BJ (cell line): ENCODE results near the gene DDAH1. TPM values are rescaled to one million over a fixed set of nuclear protein-coding genes. Genes with fewer than 3 reads are reported as not detected.

ENCODE experiments used
- CTCF ChIA-PET: fragments of 350-600 bp; formaldehyde crosslinking; extraction: SDS; loops from one replicate; lab custom pipeline; 2021; ENCODE audit warnings: antibody characterized with exemption, inconsistent platforms; lab: Yijun Ruan, JAX
- POLR2A ChIA-PET: fragments of 300-600 bp; sonication (Branson Sonifier 250); formaldehyde crosslinking; extraction: SDS; loops from one replicate; lab custom pipeline; 2021; ENCODE audit warnings: antibody characterized with exemption; lab: Charles Lee
- DNase-seq: peaks from one replicate; pipeline ENCODE4 v3.0.0-alpha.2; 2011; ENCODE audit warnings: low read depth
- H3K27me3 ChIP-seq: 2 replicates; pipeline ENCODE4 v1.6.0; 2011; ENCODE audit warnings: low read length; ENCODE audit not compliant: control insufficient read depth, insufficient read depth
- H3K36me3 ChIP-seq: 2 replicates; pipeline ENCODE4 v1.5.1; 2011; ENCODE audit warnings: low read length; ENCODE audit not compliant: control insufficient read depth, insufficient read depth
- H3K4me3 ChIP-seq: 2 replicates; pipeline ENCODE4 v1.5.1; 2011; ENCODE audit warnings: low read depth, mild to moderate bottlenecking, control low read depth, low read length
- CTCF ChIP-seq: IDR thresholded peaks from 2 replicates; pipeline ENCODE4 v1.5.1; 2011; ENCODE audit warnings: low read depth, mild to moderate bottlenecking, control low read depth, inconsistent platforms, low read length, moderate library complexity; ENCODE audit not compliant: insufficient read depth
- polyA plus RNA-seq: library from polyadenylated mRNA; depleted of rRNA; stranded (reverse); fragments of >200 nt; gene quantifications from 2 replicates; pipeline ENCODE4 v1.2.3, GENCODE V29; 2011

Gene DDAH1
- polyA plus RNA-seq, 1 experiment, result 244 TPM

DNA sequence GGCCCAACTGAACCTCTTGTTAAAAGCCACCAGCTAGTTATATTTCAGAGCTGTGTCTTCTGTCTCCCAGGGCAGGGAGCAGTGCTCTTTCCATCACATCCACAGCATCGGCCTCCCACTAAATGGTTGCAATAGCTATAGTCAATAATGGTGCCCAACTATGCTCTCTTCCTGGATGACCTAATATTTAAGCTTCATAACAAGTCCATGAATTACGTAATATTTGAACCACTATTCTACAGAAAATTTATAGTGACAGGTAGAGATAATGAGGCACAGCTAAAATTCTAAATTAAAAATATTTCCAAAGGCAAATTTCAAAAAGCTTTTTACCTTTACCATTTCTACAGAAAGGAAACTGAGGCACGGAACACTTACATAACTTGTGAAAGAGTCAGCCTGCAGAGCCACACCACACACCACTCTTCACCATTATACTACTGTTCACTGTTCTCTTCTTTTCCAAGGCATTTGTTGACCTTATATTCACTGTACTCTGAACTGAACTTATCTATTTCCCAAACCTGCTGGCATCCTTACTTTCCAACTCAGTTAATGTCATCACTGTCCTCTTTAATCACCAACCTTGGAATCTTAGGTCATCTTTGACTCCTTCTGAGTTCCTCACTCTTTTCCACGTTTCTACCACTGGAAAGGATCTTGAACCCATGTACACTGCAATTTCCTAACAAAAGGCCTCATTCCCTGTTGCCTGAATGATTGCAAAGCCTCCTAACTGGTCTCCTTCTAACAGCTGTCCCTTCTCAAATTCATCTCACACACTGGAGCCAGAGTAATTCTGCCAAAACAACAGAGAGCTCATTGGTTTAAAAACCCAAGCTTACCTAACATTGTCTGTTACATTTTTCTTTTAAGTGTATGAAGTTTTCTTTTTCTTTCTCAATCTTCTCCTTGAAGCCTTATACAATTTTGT lies 85.5 kb downstream of the DDAH1 start:
- no peaks in the 10 kb centered on the region for H3K27me3 ChIP-seq
- POLR2A ChIA-PET, result no interaction called here
- no peak overlapping the region for H3K4me3 ChIP-seq
- no peak for DNase-seq
- CTCF ChIA-PET, result interaction anchor here (1.0 to 2.0 kb wide), 3 partner anchors 11 to 119 kb away, joined by 3 to 4 read pairs (median 3); no protein-coding TSS in a partner anchor
- no peak for TF ChIP-seq CTCF
- peaks cover 2% of the 10 kb centered on the region; the same call in 1 of the 2 replicates for H3K36me3 ChIP-seq

DNA sequence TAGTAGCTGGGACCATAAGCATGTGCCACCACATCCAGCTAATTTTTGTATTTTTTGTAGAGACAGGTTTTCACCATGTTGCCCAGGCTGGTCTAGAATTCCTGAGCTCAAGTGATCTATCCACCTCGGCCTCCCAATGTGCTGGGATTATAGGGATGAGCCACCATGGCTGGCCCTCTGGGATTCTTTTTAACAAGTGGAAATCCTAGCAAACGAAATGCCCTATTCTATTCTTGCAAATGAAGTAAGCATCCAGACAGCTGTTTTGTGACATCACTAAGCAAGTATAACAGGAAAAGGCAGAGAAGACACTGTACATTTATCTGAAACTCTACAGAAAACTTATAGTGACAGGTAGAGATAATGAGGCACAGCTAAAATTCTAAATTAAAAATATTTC lies 86.4 kb downstream of the DDAH1 start:
- H3K4me3 ChIP-seq, result no peak overlapping the region
- H3K36me3 ChIP-seq, result peaks cover 2% of the 10 kb centered on the region; the same call in 1 of the 2 replicates
- no peaks in the 10 kb centered on the region for H3K27me3 ChIP-seq
- POLR2A ChIA-PET, result no interaction called here
- CTCF ChIA-PET, result interaction anchor here (1.0 to 2.0 kb wide), 3 partner anchors 10 to 120 kb away, joined by 3 to 4 read pairs (median 3); no protein-coding TSS in a partner anchor
- no peak for TF ChIP-seq CTCF
- DNase-seq, result no peak

GRCh38 chr1:85376356-85376755 lies 88.6 kb downstream of the DDAH1 start:
- no peak for TF ChIP-seq CTCF
- ChIA-PET CTCF (interaction anchor here (0.7 to 1.1 kb wide), 4 partner anchors 14 to 124 kb away, joined by 3 to 5 read pairs (median 3); no protein-coding TSS in a partner anchor), POLR2A (no interaction called here)
- Histone ChIP-seq H3K27me3 (no peaks in the 10 kb centered on the region), H3K4me3 (no peak overlapping the region), H3K36me3 (peaks cover 2% of the 10 kb centered on the region; the same call in 1 of the 2 replicates)
- DNase-seq, result no peak

DNA sequence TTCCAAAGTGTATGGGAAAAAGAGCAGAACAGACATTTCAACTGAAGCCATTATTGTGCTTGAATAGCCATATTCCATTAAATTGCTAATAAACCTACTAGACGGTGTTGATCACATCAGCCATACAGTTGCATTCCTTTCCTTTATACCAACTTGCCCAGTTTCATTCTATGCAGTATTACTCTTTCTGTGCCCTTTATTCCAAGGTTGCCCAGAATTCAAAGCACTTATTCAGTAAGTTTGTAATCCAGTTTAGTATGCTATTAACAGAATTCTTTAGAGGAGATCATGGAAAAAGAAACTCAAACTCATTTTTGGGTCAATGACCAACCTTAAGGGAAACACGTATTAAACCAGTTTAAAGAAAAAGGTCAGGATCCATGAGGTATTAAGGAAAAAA lies 89.5 kb downstream of the DDAH1 start:
- H3K36me3 ChIP-seq, result peaks cover 2% of the 10 kb centered on the region; the same call in 1 of the 2 replicates
- no peak for TF ChIP-seq CTCF
- ChIA-PET CTCF (interaction anchor here (1.5 kb wide), 1 partner anchor 9 kb away, joined by 6 read pairs; no protein-coding TSS in a partner anchor), POLR2A (no interaction called here)
- no peak for DNase-seq
- H3K4me3 ChIP-seq, result no peak overlapping the region
- H3K27me3 ChIP-seq, result no peaks in the 10 kb centered on the region

DNA sequence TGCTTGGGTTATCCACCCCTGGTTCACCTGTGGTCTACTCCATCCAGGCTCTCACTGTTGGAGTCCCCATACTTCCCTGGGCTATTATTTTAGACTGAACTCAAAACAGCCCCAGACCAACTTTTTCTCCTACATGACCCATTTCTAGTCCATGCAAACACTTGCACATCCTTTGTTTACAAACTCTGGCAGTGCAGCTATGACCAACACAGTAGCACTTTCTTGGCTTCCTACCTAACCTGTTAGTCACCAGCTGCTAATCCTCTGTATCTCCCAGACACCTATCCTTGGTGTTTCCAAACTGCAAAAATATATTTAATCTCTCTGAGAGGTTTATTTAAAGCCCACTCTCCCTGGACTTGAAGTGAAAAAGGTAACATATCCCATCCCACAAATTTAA lies 90.8 kb downstream of the DDAH1 start:
- Histone ChIP-seq H3K27me3 (no peaks in the 10 kb centered on the region), H3K36me3 (no peaks in the 10 kb centered on the region), H3K4me3 (no peak overlapping the region)
- ChIA-PET POLR2A (no interaction called here), CTCF (interaction anchor here (0.5 to 1.5 kb wide), 2 partner anchors 10 to 47 kb away, joined by 4 to 6 read pairs; no protein-coding TSS in a partner anchor)
- no peak for TF ChIP-seq CTCF
- peak; percentile 46 for DNase-seq
